ENCODE measurements around the gene OR12D3. TPM values are rescaled to one million over a fixed set of nuclear protein-coding genes. Genes with fewer than 3 reads are reported as not detected.

Gene OR12D3
- not detected in 2 replicates for total RNA-seq

DNA sequence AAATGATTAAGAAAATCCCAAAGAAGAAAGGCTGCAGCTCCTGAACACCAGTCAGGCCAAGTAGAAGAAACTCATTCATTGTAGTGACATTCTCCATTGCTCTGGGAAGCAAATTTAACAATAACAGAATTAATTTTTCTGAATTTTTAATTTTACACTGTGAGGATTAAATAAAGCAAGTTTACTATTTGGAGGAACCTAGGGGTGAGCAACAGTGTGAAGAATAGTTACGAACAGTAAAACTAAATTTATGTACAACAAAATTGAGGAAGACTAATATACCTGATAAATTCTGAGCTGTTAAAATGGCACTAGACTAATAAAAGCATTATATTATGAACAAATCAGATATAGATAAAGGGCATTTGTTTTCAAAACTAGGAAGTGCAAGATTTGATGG lies at the start of gene OR12D3:
Gene OR12D3 (minus strand): TSS at position 101 of the 400 bp plus-strand sequence. CDS start 4 bp downstream, at position 97.

GRCh38 chr6:29414588-29414987 lies 39.5 kb upstream of the OR12D3 start, which contains the start of gene OR12D1:
Gene OR12D1 (plus strand): TSS chr6:29414928.

GRCh38 chr6:29395331-29395730 lies 20.2 kb upstream of the OR12D3 start, which contains the start of gene OR12D2:
Gene OR12D2 (plus strand): TSS chr6:29395631. CDS start chr6:29396700, 1,069 bp downstream.

DNA sequence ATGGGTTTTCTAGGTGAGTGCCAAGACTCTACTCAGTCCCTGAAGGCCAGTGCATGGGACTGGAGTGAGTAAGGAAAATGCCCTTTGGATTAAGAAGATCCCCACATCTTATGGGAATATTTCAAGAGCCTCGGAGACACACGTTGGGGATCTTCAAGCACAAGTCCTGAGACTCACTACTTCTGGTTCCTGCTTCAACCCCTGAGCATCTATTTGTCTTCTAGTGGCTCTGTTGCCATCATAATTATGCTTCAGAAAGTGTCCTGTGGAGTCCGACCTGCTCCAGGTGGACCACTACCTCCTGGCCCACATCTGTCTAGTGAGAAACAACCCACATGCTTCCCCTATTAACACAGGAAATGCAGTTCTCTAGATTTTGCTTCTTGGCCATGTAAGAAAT lies 6.3 kb downstream of the OR12D3 start, which contains the start of gene OR5V1:
Gene OR5V1 (minus strand): TSS at position 101 of the 400 bp plus-strand sequence. CDS start 12,670 bp downstream, outside the sequence.

Other genes with a start within 250 kb of the OR12D3 start
- not detected in 2 replicates for gene OR2J2, start 204.4 kb downstream of the OR12D3 start, total RNA-seq
- gene OR14J1, start 73.6 kb downstream of the OR12D3 start, total RNA-seq, result not detected in 2 replicates
- not detected in 2 replicates for gene OR5V1, start 6.4 kb downstream of the OR12D3 start, total RNA-seq
- not detected in 2 replicates for gene OR12D2, start 20.3 kb upstream of the OR12D3 start, total RNA-seq
- gene OR12D1, start 39.6 kb upstream of the OR12D3 start, total RNA-seq, result not detected in 2 replicates
- gene OR10C1, start 64.0 kb upstream of the OR12D3 start, total RNA-seq, result not detected in 2 replicates
- not detected in 2 replicates for gene OR11A1, start 81.8 kb upstream of the OR12D3 start, total RNA-seq
- gene OR2H1, start 81.9 kb upstream of the OR12D3 start, total RNA-seq, result not detected in 2 replicates
- not detected in 2 replicates for gene MAS1L, start 112.7 kb upstream of the OR12D3 start, total RNA-seq
- gene UBD, start 184.4 kb upstream of the OR12D3 start, total RNA-seq, result not detected in 2 replicates
- not detected in 2 replicates for gene OR2H2, start 209.8 kb upstream of the OR12D3 start, total RNA-seq

Measured in cardiac ventricle fibroblast (primary cell).